Measurements from ENCODE around the gene CRYL1. TPM values are rescaled to one million over a fixed set of nuclear protein-coding genes. Genes with fewer than 3 reads are reported as not detected.

The CRYL1 gene
- total RNA-seq, 1 experiment from 2014 or later = 26.5 TPM

DNA sequence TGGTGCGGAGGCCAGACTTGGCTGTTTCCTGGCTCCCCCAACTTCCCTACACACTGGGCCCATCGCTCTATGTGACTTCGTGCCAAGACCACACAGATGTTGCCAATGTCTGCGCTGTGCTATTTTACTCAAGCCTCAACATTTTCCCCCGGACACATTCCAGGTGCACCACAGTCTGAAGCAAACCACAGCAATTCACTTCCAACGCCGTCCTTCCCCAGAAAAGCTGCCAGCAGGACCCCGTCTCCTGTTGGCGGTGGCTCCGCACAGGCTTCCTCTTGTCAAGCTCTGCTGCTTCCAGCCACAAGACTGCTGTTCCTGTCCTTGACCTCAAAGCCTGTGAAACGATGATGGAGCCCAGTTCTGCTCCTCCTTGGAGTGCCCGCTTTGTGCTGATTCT, 100.7 kb downstream of the CRYL1 start:
- ATAC-seq = no peak
- ChIA-PET RAD21 (ENCODE audit: low non-redundant PET in 1 of 2, low total read pairs in 2 of 2, uncharacterized antibody in 2 of 2, unreplicated experiment in 2 of 2) (no interaction called here), POLR2A (no interaction called here), CTCF (no interaction called here)
- no peak overlapping the region for H3K4me2 ChIP-seq (ENCODE audit: low read length)
- BruUV-seq (replicated peaks) = no TSS peak
- no peaks in the 10 kb centered on the region for H3K79me2 ChIP-seq (ENCODE audit: insufficient read depth, low read length)
- TF ChIP-seq, protein P1, sequence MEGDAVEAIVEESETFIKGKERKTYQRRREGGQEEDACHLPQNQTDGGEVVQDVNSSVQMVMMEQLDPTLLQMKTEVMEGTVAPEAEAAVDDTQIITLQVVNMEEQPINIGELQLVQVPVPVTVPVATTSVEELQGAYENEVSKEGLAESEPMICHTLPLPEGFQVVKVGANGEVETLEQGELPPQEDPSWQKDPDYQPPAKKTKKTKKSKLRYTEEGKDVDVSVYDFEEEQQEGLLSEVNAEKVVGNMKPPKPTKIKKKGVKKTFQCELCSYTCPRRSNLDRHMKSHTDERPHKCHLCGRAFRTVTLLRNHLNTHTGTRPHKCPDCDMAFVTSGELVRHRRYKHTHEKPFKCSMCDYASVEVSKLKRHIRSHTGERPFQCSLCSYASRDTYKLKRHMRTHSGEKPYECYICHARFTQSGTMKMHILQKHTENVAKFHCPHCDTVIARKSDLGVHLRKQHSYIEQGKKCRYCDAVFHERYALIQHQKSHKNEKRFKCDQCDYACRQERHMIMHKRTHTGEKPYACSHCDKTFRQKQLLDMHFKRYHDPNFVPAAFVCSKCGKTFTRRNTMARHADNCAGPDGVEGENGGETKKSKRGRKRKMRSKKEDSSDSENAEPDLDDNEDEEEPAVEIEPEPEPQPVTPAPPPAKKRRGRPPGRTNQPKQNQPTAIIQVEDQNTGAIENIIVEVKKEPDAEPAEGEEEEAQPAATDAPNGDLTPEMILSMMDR (IDR thresholded peaks at IDR 0.05 in 2 of 3, conservative IDR thresholded peaks at IDR 0.05 in 1 of 3; ENCODE audit: borderline replicate concordance in 1 of 3, insufficient read depth in 1 of 3, low read depth in 2 of 3, low read length in 2 of 3) = no peak
- TF ChIP-seq EGR1 (IDR thresholded peaks at IDR 0.05; ENCODE audit: low read depth) (no peak), JUND (IDR thresholded peaks at IDR 0.05) (no peak)
- TF ChIP-seq, protein P2, sequence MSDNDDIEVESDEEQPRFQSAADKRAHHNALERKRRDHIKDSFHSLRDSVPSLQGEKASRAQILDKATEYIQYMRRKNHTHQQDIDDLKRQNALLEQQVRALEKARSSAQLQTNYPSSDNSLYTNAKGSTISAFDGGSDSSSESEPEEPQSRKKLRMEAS (IDR thresholded peaks at IDR 0.05) = no peak
- intact Hi-C loops (cut with micrococcal nuclease) = loop anchor here (10.0 kb wide), 1 partner anchor 230 kb away; the partner anchor contains the start of gene GJB2
- no peak for DNase-seq (ENCODE audit: low read depth, low spot score)
- no peaks in the 10 kb centered on the region for H3K27me3 ChIP-seq (ENCODE audit: insufficient read depth, low read length)
- H3K36me3 ChIP-seq (ENCODE audit: control insufficient read depth in 1 of 2, insufficient read depth in 2 of 2, low read length in 2 of 2) = no peaks in the 10 kb centered on the region
- H3K9me2 ChIP-seq (ENCODE audit: insufficient read depth) = no peaks in the 10 kb centered on the region
- no peaks in the 10 kb centered on the region for H4K20me1 ChIP-seq (ENCODE audit: insufficient read depth)
- no peak overlapping the region for H3K9ac ChIP-seq (ENCODE audit: low read length)
- H3K9me3 ChIP-seq (ENCODE audit: control insufficient read depth in 1 of 2, insufficient read depth in 1 of 2, low read depth in 1 of 2, low read length in 2 of 2) = no peaks in the 10 kb centered on the region
- peaks cover 14 to 20% of the 10 kb centered on the region in 2 experiments for H3K4me1 ChIP-seq (ENCODE audit: control insufficient read depth in 1 of 2, insufficient read depth in 2 of 2, low read length in 2 of 2)
- H3K4me3 ChIP-seq (replicated peaks in 1 of 2; ENCODE audit: low read depth in 1 of 2, low read length in 2 of 2) = no peak overlapping the region
- no peak overlapping the region for H2AFZ ChIP-seq (ENCODE audit: low read depth, low read length, poor library complexity, severe bottlenecking)
- H3K27ac ChIP-seq (ENCODE audit: low read depth, low read length) = no peak overlapping the region

DNA sequence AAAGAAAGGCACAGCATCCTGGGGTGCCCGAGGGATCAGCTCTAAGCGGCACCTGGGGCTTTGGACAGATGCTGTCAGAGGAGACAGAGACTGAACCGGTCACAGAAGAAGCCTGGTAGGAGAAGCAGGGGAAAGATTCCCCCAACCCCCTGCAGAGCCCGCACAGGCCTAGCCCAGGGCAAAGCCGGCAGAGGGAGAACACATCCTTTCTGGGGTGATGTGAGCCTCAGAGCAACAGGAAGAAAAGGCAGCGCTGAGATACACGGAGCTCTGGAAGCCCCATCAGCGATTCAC, 101.2 kb downstream of the CRYL1 start:
- Histone ChIP-seq H3K36me3 (ENCODE audit: control insufficient read depth in 1 of 2, insufficient read depth in 2 of 2, low read length in 2 of 2) (no peaks in the 10 kb centered on the region), H3K27ac (ENCODE audit: low read depth, low read length) (no peak overlapping the region), H3K9me2 (ENCODE audit: insufficient read depth) (no peaks in the 10 kb centered on the region), H3K9ac (ENCODE audit: low read length) (no peak overlapping the region), H2AFZ (ENCODE audit: low read depth, low read length, poor library complexity, severe bottlenecking) (no peak overlapping the region), H4K20me1 (ENCODE audit: insufficient read depth) (no peaks in the 10 kb centered on the region), H3K4me2 (ENCODE audit: low read length) (no peak overlapping the region), H3K4me3 (replicated peaks in 1 of 2; ENCODE audit: low read depth in 1 of 2, low read length in 2 of 2) (no peak overlapping the region), H3K4me1 (ENCODE audit: control insufficient read depth in 1 of 2, insufficient read depth in 2 of 2, low read length in 2 of 2) (peaks cover 15 to 23% of the 10 kb centered on the region in 2 experiments), H3K27me3 (ENCODE audit: insufficient read depth, low read length) (no peaks in the 10 kb centered on the region), H3K9me3 (ENCODE audit: control insufficient read depth in 1 of 2, insufficient read depth in 1 of 2, low read depth in 1 of 2, low read length in 2 of 2) (no peaks in the 10 kb centered on the region), H3K79me2 (ENCODE audit: insufficient read depth, low read length) (no peaks in the 10 kb centered on the region)
- no peak for TF ChIP-seq ELF1 (IDR thresholded peaks at IDR 0.05; ENCODE audit: borderline replicate concordance, low read depth)
- intact Hi-C loops (cut with micrococcal nuclease) = loop anchor here (10.0 kb wide), 1 partner anchor 230 kb away; the partner anchor contains the start of gene GJB2
- CTCF ChIA-PET = no interaction called here
- RAD21 ChIA-PET (ENCODE audit: low non-redundant PET in 1 of 2, low total read pairs in 2 of 2, uncharacterized antibody in 2 of 2, unreplicated experiment in 2 of 2) = no interaction called here
- POLR2A ChIA-PET = no interaction called here
- no TSS peak for BruUV-seq (replicated peaks)
- DNase-seq (ENCODE audit: low read depth, low spot score) (no peak), ATAC-seq (no peak)

Data from HCT116 (cell line).